AG09309 (cell line): ENCODE measurements around the gene ITGB8.

Experiments
- DNase-seq: peaks from one replicate; pipeline ENCODE4 v3.0.0-alpha.2; 2010; ENCODE audit warnings: low read depth
- H3K4me3 ChIP-seq: 2 replicates; pipeline ENCODE4 v1.5.1; 2011; ENCODE audit warnings: mild to moderate bottlenecking, low read depth, low read length, moderate library complexity; ENCODE audit not compliant: control insufficient read depth
- TF ChIP-seq, protein P1 (sequence below): IDR thresholded peaks from 2 replicates; pipeline ENCODE4 v1.5.1; 2011; ENCODE audit warnings: mild to moderate bottlenecking, low read depth, low read length, inconsistent platforms; ENCODE audit not compliant: insufficient read depth, control insufficient read depth; ENCODE audit errors: missing control alignments

Gene ITGB8

DNA sequence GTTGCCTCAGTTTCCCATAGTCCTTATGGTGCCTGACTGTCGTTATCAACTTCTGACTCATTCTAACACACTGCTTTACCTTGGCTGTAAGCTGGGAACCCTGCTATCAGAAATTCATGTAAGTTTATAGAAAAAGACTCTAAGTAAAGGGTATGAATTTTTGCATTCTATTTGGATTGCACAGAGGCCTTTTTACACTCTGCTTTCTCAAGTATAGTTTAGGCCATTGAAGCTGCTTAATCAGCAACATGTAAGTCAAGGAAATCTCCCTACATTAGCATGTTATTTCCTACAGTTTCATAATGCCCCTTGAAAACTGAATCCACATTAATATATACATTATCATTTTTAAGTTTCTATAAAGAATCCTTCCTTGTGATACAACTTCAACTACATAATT lies 17.1 kb upstream of the ITGB8 start:
- TF ChIP-seq, protein P1, sequence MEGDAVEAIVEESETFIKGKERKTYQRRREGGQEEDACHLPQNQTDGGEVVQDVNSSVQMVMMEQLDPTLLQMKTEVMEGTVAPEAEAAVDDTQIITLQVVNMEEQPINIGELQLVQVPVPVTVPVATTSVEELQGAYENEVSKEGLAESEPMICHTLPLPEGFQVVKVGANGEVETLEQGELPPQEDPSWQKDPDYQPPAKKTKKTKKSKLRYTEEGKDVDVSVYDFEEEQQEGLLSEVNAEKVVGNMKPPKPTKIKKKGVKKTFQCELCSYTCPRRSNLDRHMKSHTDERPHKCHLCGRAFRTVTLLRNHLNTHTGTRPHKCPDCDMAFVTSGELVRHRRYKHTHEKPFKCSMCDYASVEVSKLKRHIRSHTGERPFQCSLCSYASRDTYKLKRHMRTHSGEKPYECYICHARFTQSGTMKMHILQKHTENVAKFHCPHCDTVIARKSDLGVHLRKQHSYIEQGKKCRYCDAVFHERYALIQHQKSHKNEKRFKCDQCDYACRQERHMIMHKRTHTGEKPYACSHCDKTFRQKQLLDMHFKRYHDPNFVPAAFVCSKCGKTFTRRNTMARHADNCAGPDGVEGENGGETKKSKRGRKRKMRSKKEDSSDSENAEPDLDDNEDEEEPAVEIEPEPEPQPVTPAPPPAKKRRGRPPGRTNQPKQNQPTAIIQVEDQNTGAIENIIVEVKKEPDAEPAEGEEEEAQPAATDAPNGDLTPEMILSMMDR: no peak
- H3K4me3 ChIP-seq: no peak overlapping the region
- DNase-seq: no peak

DNA sequence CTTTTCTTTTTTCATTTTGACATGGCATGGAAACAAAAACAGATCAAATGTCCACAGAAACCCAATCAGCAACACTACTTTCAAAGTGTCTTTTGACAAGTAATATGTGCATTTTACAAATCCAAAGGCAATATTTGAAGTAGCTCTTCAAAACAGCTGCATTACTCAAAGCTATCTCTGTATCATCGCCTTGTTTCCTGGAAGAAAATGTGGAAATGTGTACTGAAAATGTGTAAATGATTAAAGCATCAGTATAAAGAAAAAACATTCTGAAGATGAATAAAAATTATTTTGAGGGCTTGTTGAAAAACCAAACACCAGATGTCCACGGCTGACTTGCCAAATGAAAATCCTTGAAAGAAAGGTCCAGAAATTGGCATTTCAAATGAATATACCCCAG lies 16.5 kb upstream of the ITGB8 start:
- no peak for DNase-seq
- H3K4me3 ChIP-seq: no peak overlapping the region
- TF ChIP-seq, protein P1: no peak

DNA sequence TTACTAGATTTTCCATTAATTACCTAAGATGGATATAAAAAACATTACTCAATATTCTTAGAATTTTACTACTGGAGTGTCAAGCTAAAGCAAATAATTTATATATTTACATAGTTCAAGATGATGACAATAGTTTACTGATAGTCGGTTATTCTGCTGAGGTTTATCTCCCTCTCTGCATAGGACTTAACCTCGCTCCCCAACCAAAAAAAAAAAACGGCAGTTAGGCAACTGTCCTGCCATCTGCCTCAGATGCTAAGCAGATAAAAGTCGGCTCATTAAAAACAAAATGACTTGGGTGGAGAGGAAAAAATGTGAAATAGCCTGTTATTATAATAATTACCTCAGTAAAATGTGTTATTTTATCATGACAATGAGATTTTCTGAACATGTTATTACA lies 14.0 kb upstream of the ITGB8 start:
- H3K4me3 ChIP-seq: no peak overlapping the region
- TF ChIP-seq, protein P1: no peak
- no peak for DNase-seq

DNA sequence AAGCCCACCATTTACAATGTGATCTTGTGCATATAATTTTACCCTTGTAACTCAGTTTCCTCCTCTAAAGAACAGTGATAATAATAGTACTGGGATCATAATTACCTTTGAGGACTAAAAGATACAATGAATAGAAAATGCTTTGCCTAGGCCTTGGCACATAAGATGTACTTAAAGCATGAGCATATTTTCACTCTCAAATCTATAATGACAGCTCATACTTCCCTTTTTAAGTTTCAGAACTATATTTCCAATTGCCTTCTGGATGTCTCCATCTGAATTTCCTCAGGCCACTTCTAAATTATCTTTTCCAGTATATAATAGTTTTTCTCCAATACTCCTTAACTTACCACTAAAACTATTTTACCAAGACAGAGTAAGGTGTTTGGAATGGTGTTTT lies 13.3 kb upstream of the ITGB8 start:
- TF ChIP-seq, protein P1: no peak
- DNase-seq: no peak
- no peak overlapping the region for H3K4me3 ChIP-seq

DNA sequence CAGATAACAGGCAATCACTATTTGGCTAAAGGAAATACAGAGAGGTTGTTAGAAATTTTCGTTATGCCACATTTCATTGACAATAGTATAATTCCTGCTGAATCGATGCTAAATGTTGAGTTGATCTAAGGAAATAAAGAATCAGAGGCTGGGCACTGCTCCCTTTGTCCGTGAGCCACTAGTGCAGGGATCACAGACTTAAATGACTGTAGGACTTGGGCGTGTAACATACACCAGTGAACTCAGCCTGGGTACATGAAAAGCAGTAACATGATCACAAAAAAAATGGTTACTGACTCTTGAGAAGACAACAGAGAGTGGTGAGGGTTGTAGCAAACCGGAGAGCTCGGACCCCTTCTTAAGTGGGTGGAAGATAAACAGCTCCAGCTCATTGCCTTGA lies 11.8 kb upstream of the ITGB8 start:
- DNase-seq: no peak
- TF ChIP-seq, protein P1: no peak
- no peak overlapping the region for H3K4me3 ChIP-seq

DNA sequence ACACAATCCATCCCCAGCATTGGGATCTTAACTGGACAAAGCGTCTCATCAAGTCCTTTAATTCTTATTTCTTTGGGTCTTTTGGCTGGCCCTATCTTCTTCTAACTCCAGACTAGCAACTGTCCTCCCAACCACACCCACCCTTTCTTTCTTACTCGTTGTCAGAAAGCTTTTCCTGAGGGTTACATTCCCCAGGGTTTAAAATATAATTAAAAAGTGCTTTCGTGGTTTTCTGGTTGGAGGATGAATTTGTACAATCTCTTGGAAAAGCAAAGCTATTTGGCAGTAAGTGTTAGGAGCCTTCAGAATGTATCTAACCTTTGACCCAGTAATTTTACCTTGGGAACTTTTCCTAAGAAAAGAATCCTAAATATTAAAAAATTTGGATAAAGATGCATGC lies 10.4 kb upstream of the ITGB8 start:
- TF ChIP-seq, protein P1: no peak
- H3K4me3 ChIP-seq: no peak overlapping the region
- no peak for DNase-seq

DNA sequence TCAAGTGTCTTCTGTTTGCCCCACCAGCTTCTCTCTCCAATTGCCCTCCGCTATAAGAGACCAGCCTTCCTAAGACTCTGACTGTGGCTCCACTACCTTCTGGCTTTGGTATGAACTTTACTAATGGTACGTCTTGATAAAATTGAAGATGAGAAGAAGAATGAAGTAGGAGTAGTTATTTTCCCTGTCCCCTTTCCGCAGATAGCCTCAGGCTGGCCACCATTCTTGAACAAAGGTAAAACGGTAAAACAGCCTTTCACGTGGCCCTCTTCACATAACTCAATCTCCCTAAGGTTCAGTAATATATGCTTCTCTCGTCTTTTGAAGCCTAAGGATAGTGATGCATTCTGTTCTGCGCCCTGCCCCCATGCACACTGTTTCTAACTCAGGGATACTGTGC lies 9.9 kb upstream of the ITGB8 start:
- no peak overlapping the region for H3K4me3 ChIP-seq

More for the DNA sequence above, 9.9 kb upstream of the ITGB8 start:
- DNase-seq: no peak
- TF ChIP-seq, protein P1: no peak
